Activated B cell treated with CpG ODN at 0.5 μM for 24 hours (primary cell): Measurements from ENCODE around the gene RGS7. TPM values are rescaled to one million over a fixed set of nuclear protein-coding genes. Genes with fewer than 3 reads are reported as not detected.

ENCODE experiments used
- ATAC-seq: fragments of 200-7000 bp; cut with Tn5 transposase; one replicate; pipeline ENCODE4 v1.10.0; 2021; ENCODE audit warnings: low read depth, mild to moderate bottlenecking, moderate library complexity
- CTCF ChIA-PET: fragments of 350-600 bp; sonication (Branson Sonifier 250); formaldehyde crosslinking; loops from one replicate; lab custom pipeline; 2021; ENCODE audit warnings: antibody characterized with exemption; lab: Charles Lee
- POLR2A ChIA-PET: fragments of 350-600 bp; sonication (Branson Sonifier 250); formaldehyde crosslinking; loops from one replicate; lab custom pipeline; 2021; ENCODE audit warnings: antibody characterized with exemption; lab: Charles Lee
- DNase-seq: peaks from one replicate; pipeline ENCODE4 v3.0.0; 2022
- H3K27ac Mint-ChIP-seq: one replicate; pipeline ENCODE4 v1.8.0; 2020; ENCODE audit warnings: mixed read lengths
- H3K27me3 Mint-ChIP-seq: one replicate; pipeline ENCODE4 v1.8.0; 2021; ENCODE audit warnings: mixed read lengths
- H3K36me3 Mint-ChIP-seq: one replicate; pipeline ENCODE4 v1.8.0; 2021; ENCODE audit warnings: low read depth, mixed read lengths
- H3K4me1 Mint-ChIP-seq: one replicate; pipeline ENCODE4 v1.8.0; 2021; ENCODE audit warnings: mixed read lengths
- H3K4me3 Mint-ChIP-seq: one replicate; pipeline ENCODE4 v1.8.0; 2020; ENCODE audit warnings: mild to moderate bottlenecking, mixed read lengths
- H3K9me3 Mint-ChIP-seq: one replicate; pipeline ENCODE4 v1.8.0; 2020; ENCODE audit warnings: mixed read lengths
- intact Hi-C: fragments of 100-400 bp; cut with micrococcal nuclease; formaldehyde crosslinking; loops from one replicate; pipeline ENCODE4 v1.15.1; 2024
- total RNA-seq: library from RNA; stranded (reverse); gene quantifications from 2 replicates; pipeline ENCODE4 v1.2.3, GENCODE V29; 2022
- TF ChIP-seq, protein P1 (sequence below): fragments of 200-600 bp; IDR thresholded peaks from one replicate; pipeline ENCODE4 v1.8.0; 2022; ENCODE audit warnings: antibody characterized with exemption, mild to moderate bottlenecking

Gene RGS7
- total RNA-seq, 1 donor from 2014 or later = 0.49 TPM

DNA sequence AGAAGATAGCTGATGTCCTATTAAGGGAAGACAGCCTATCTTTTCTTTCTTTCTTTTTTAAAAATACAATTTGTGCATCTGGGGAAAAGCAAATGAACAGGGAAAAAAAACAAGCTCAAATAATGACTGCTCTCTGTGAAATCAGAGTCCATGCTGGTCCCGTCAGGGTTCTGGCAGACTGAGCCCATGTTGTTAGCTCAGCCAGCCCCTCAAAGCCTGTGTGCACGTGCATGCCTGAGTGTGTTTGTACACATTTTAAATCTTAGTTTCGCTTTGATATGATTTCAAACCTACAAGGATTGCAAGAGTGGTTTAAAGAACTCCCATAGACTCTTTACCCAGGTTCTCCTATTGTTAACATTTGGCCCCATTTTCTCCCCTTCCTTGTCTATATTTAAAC lies 513.2 kb downstream of the RGS7 start:
- DNase-seq (no peak), ATAC-seq (no peak)
- no peaks in the 10 kb centered on the region for H3K36me3 Mint-ChIP-seq
- TF ChIP-seq, protein P1, sequence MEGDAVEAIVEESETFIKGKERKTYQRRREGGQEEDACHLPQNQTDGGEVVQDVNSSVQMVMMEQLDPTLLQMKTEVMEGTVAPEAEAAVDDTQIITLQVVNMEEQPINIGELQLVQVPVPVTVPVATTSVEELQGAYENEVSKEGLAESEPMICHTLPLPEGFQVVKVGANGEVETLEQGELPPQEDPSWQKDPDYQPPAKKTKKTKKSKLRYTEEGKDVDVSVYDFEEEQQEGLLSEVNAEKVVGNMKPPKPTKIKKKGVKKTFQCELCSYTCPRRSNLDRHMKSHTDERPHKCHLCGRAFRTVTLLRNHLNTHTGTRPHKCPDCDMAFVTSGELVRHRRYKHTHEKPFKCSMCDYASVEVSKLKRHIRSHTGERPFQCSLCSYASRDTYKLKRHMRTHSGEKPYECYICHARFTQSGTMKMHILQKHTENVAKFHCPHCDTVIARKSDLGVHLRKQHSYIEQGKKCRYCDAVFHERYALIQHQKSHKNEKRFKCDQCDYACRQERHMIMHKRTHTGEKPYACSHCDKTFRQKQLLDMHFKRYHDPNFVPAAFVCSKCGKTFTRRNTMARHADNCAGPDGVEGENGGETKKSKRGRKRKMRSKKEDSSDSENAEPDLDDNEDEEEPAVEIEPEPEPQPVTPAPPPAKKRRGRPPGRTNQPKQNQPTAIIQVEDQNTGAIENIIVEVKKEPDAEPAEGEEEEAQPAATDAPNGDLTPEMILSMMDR = no peak
- no peak overlapping the region for H3K4me3 Mint-ChIP-seq
- intact Hi-C loops = no loop called here
- H3K27ac Mint-ChIP-seq = no peak overlapping the region
- POLR2A ChIA-PET = no interaction called here
- H3K4me1 Mint-ChIP-seq = no peaks in the 10 kb centered on the region
- CTCF ChIA-PET = no interaction called here
- H3K9me3 Mint-ChIP-seq = peaks cover 2% of the 10 kb centered on the region
- H3K27me3 Mint-ChIP-seq = no peaks in the 10 kb centered on the region

DNA sequence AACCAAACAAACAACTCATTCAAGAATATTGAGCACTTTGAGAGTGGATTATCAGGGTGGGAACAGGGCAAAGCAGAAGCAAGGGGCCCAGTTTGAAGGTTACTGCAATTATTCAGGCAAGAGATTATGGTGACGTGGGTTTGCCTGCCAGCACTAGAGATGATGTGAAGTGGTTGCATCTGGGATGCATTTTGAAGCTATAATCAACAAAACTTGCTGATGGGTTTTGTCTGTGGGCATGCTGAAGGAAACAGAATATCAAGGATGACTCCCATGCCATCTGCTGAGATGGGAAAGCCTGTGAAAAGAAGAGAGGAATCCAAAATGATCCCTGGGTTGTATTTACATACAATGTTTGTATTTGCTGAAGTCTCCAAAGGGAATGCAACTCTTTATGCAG lies 520.7 kb downstream of the RGS7 start:
- CTCF ChIA-PET = no interaction called here
- TF ChIP-seq, protein P1 = no peak
- no peaks in the 10 kb centered on the region for H3K27me3 Mint-ChIP-seq

DNA sequence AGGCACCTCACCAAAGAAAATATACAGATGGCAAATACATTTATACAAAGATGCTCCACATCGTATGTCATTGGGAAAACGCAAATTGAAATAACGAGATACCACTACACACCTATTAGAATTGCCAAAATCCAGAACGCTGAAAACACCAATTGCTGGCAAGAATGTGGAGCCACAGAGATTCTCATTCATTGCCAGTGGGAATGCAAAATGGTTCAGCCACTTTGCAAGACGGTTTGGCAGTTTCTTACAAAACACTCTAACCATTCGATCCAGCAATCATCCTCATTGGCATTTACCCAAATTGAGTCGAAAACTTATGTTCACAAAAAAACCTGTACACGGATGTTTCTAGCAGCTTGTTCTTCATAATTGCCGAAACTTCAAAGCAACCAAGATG lies 521.7 kb downstream of the RGS7 start:
- DNase-seq (no peak), ATAC-seq (no peak)
- H3K27me3 Mint-ChIP-seq = no peaks in the 10 kb centered on the region
- H3K9me3 Mint-ChIP-seq = no peaks in the 10 kb centered on the region
- no peak overlapping the region for H3K27ac Mint-ChIP-seq
- ChIA-PET CTCF (no interaction called here), POLR2A (no interaction called here)
- no peak overlapping the region for H3K4me3 Mint-ChIP-seq
- TF ChIP-seq, protein P1 = no peak
- intact Hi-C loops = no loop called here
- no peaks in the 10 kb centered on the region for H3K36me3 Mint-ChIP-seq
- H3K4me1 Mint-ChIP-seq = no peaks in the 10 kb centered on the region

More for the DNA sequence above, 520.7 kb downstream of the RGS7 start:
- Mint-ChIP-seq H3K4me3 (no peak overlapping the region), H3K9me3 (no peaks in the 10 kb centered on the region), H3K4me1 (no peaks in the 10 kb centered on the region), H3K27ac (no peak overlapping the region), H3K36me3 (no peaks in the 10 kb centered on the region)
- intact Hi-C loops = no loop called here
- POLR2A ChIA-PET = no interaction called here
- no peak for DNase-seq
- no peak for ATAC-seq

DNA sequence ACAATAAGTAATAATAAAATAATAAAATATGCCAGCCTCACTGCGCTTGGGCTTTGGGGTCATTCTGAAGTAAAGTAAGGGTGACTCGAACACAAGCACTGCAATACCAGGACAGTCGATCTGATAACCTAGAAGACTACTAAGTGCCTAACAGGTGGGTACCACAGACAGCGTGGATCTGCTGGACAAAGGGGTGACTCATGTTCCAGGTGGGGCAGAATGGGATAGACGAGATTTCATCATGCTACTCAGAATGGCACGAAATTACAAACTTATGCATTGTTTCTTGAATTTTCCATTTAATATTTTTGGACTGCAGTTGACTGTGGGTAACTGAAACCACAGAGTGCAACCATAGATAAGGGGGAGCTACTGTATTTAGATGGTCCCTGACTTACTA lies 523.9 kb downstream of the RGS7 start:
- H3K4me1 Mint-ChIP-seq = no peaks in the 10 kb centered on the region
- ChIA-PET POLR2A (no interaction called here), CTCF (no interaction called here)
- ATAC-seq = no peak
- H3K4me3 Mint-ChIP-seq = no peak overlapping the region
- DNase-seq = no peak
- H3K27ac Mint-ChIP-seq = no peak overlapping the region
- H3K36me3 Mint-ChIP-seq = no peaks in the 10 kb centered on the region
- TF ChIP-seq, protein P1 = no peak
- H3K9me3 Mint-ChIP-seq = no peaks in the 10 kb centered on the region
- H3K27me3 Mint-ChIP-seq = no peaks in the 10 kb centered on the region
- intact Hi-C loops = no loop called here

DNA sequence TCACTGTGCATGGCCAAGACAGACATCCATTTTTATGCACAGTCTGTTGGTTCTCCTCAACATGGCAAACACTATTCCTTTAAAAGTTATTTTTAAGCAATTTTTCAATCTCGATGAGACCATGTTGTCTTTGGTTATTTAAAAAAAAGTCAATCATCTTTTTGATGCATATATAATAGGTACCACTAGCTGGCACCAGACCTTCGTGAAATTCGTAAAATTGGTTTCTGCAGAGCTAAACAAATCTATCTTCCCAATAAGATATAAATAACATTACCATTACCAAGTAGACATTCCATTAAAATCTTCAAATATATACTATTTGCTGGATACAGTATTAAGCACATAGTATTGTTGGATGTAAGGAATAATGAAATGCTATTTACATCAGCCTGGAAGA lies 525.1 kb downstream of the RGS7 start:
- Mint-ChIP-seq H3K4me3 (no peak overlapping the region), H3K9me3 (no peaks in the 10 kb centered on the region), H3K36me3 (no peaks in the 10 kb centered on the region), H3K27me3 (no peaks in the 10 kb centered on the region), H3K4me1 (no peaks in the 10 kb centered on the region), H3K27ac (no peak overlapping the region)
- ATAC-seq = no peak
- intact Hi-C loops = no loop called here
- TF ChIP-seq, protein P1 = no peak
- DNase-seq = no peak
- CTCF ChIA-PET = no interaction called here
- POLR2A ChIA-PET = no interaction called here
